HG03521 (cell line): ENCODE measurements around the gene ADRA1B.

Experiments
- ATAC-seq: cut with Tn5 transposase; IDR thresholded peaks from one replicate; pipeline ENCODE4 v1.9.1; 2021; ENCODE audit warnings: mild to moderate bottlenecking, moderate library complexity; ENCODE audit not compliant: unreplicated experiment

ADRA1B gene

GRCh38 chr5:159923008-159923407 is 6.7 kb downstream of the ADRA1B start:
- no peak for ATAC-seq

GRCh38 chr5:159928122-159928909 is 12.0 kb downstream of the ADRA1B start:
- no peak for ATAC-seq

- ATAC-seq, result no peak
Measured at GRCh38 chr5:159929176-159929575, 12.9 kb downstream of the ADRA1B start.

GRCh38 chr5:159933531-159934485 is 17.5 kb downstream of the ADRA1B start:
- no peak for ATAC-seq

- ATAC-seq, result no peak
Measured at GRCh38 chr5:159935946-159936345, 19.7 kb downstream of the ADRA1B start.

- ATAC-seq, result no peak
Measured at GRCh38 chr5:159936686-159937329, 20.5 kb downstream of the ADRA1B start.

- ATAC-seq, result no peak
Measured at GRCh38 chr5:159937580-159937979, 21.3 kb downstream of the ADRA1B start.

- ATAC-seq, result no peak
Measured at GRCh38 chr5:159943326-159943725, 27.0 kb downstream of the ADRA1B start.

GRCh38 chr5:159944056-159944600 is 27.8 kb downstream of the ADRA1B start:
- no peak for ATAC-seq

- ATAC-seq, result no peak
Measured at GRCh38 chr5:159945359-159945758, 29.1 kb downstream of the ADRA1B start.

- ATAC-seq, result no peak
Measured at GRCh38 chr5:159947708-159948358, 31.6 kb downstream of the ADRA1B start.

- ATAC-seq, result no peak
Measured at GRCh38 chr5:159951387-159951786, 35.1 kb downstream of the ADRA1B start.

- ATAC-seq, result no peak
Measured at GRCh38 chr5:159951834-159952233, 35.6 kb downstream of the ADRA1B start.

GRCh38 chr5:159953609-159954008 is 37.3 kb downstream of the ADRA1B start:
- no peak for ATAC-seq

- no peak for ATAC-seq
Measured at GRCh38 chr5:159955056-159955624, 38.9 kb downstream of the ADRA1B start.

- ATAC-seq, result no peak
Measured at GRCh38 chr5:159956074-159956473, 39.8 kb downstream of the ADRA1B start.

- ATAC-seq, result no peak
Measured at GRCh38 chr5:159961176-159962160, 45.2 kb downstream of the ADRA1B start.

- ATAC-seq, result no peak
Measured at GRCh38 chr5:159962214-159962613, 45.9 kb downstream of the ADRA1B start.

- no peak for ATAC-seq
Measured at GRCh38 chr5:159963935-159964334, 47.7 kb downstream of the ADRA1B start.
